HPDE6-E6E7 (cell line): ENCODE data around the gene ARHGEF9.
"Not testable (repeated sequence)": the region's sequence is repeated elsewhere in the genome, so short reads cannot be mapped to it uniquely, and the experiment has no call there.

Experiments used
- DNase-seq: peaks from one replicate; pipeline ENCODE4 v3.0.0; 2011; ENCODE audit warnings: missing footprints; ENCODE audit errors: extremely low spot score

ARHGEF9 gene

GRCh38 chrX:63784902-63785707 is at the start of gene ARHGEF9:
TSS of gene ARHGEF9 (minus strand) at chrX:63785214. CDS start at chrX:63785145, 69 bp downstream.
- no peak for DNase-seq

- not testable (repeated sequence) for DNase-seq
Measured at GRCh38 chrX:63825446-63825845, 40.4 kb upstream of the ARHGEF9 start.

GRCh38 chrX:63818156-63818555 is 33.1 kb upstream of the ARHGEF9 start:
- DNase-seq = no peak

GRCh38 chrX:63817696-63818095 is 32.7 kb upstream of the ARHGEF9 start:
- DNase-seq = no peak

GRCh38 chrX:63812823-63813222 is 27.8 kb upstream of the ARHGEF9 start:
- no peak for DNase-seq

GRCh38 chrX:63810746-63811145 is 25.7 kb upstream of the ARHGEF9 start:
- no peak for DNase-seq

GRCh38 chrX:63809173-63809572 is 24.2 kb upstream of the ARHGEF9 start:
- no peak for DNase-seq

GRCh38 chrX:63795406-63795805 is 10.4 kb upstream of the ARHGEF9 start:
- not testable (repeated sequence) for DNase-seq

GRCh38 chrX:63785708-63786040 is 660 bp upstream of the ARHGEF9 start:
- no peak for DNase-seq

- no peak for DNase-seq
Measured at GRCh38 chrX:63784346-63784901, 590 bp downstream of the ARHGEF9 start.

GRCh38 chrX:63782515-63782914 is 2.5 kb downstream of the ARHGEF9 start:
- no peak for DNase-seq

GRCh38 chrX:63768760-63769159 is 16.3 kb downstream of the ARHGEF9 start:
- no peak for DNase-seq

- DNase-seq = no peak
Measured at GRCh38 chrX:63765712-63766111, 19.3 kb downstream of the ARHGEF9 start.

GRCh38 chrX:63764946-63765345 is 20.1 kb downstream of the ARHGEF9 start:
- DNase-seq = no peak

- DNase-seq = no peak
Measured at GRCh38 chrX:63761639-63762038, 23.4 kb downstream of the ARHGEF9 start.

- DNase-seq = no peak
Measured at GRCh38 chrX:63758011-63758410, 27.0 kb downstream of the ARHGEF9 start.

GRCh38 chrX:63755892-63756291 is 29.1 kb downstream of the ARHGEF9 start:
- DNase-seq = no peak

GRCh38 chrX:63754860-63755579 is 30.0 kb downstream of the ARHGEF9 start:
- peak; percentile 60 for DNase-seq

GRCh38 chrX:63754136-63754859 is 30.7 kb downstream of the ARHGEF9 start:
- DNase-seq = no peak

- DNase-seq = no peak
Measured at GRCh38 chrX:63751481-63751880, 33.5 kb downstream of the ARHGEF9 start.

GRCh38 chrX:63750811-63751210 is 34.2 kb downstream of the ARHGEF9 start:
- DNase-seq = no peak

GRCh38 chrX:63747331-63747730 is 37.7 kb downstream of the ARHGEF9 start:
- DNase-seq = no peak
